ENCODE measurements around the gene MTHFD2.

DNA sequence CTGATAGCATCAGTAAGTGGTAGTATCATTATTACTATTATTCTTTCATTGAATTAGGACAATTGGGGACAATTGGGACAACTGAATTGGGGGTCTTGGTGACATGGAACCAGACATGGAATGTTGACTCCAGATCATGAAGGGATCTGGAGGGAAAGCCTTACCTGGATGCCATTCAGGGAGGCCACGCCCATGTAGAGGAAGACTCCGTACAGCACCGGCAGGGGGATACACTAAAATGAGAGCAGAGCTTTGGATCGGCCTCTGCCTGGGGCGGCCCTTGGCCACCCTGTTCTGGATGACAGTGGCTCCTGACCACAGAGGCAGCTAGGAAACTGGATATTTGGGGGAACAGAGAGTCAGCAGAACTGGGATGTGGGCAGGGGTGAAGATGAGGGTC, 29.2 kb downstream of the MTHFD2 start:
- TF ChIP-seq GATA2 (CRISPR knock-in tag; IDR thresholded peaks at IDR 0.05) (no peak), TCF12 (IDR thresholded peaks at IDR 0.05) (no peak), EP300 (IDR thresholded peaks at IDR 0.05; ENCODE audit: borderline replicate concordance in 1 of 2, low read depth in 1 of 2, low read length in 1 of 2) (no peak), POLR2AphosphoS5 (IDR thresholded peaks at IDR 0.05; ENCODE audit: low read depth, low read length) (no peak)
- TF ChIP-seq, protein P1, sequence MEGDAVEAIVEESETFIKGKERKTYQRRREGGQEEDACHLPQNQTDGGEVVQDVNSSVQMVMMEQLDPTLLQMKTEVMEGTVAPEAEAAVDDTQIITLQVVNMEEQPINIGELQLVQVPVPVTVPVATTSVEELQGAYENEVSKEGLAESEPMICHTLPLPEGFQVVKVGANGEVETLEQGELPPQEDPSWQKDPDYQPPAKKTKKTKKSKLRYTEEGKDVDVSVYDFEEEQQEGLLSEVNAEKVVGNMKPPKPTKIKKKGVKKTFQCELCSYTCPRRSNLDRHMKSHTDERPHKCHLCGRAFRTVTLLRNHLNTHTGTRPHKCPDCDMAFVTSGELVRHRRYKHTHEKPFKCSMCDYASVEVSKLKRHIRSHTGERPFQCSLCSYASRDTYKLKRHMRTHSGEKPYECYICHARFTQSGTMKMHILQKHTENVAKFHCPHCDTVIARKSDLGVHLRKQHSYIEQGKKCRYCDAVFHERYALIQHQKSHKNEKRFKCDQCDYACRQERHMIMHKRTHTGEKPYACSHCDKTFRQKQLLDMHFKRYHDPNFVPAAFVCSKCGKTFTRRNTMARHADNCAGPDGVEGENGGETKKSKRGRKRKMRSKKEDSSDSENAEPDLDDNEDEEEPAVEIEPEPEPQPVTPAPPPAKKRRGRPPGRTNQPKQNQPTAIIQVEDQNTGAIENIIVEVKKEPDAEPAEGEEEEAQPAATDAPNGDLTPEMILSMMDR (IDR thresholded peaks at IDR 0.05) = no peak
- TF ChIP-seq, protein P2, sequence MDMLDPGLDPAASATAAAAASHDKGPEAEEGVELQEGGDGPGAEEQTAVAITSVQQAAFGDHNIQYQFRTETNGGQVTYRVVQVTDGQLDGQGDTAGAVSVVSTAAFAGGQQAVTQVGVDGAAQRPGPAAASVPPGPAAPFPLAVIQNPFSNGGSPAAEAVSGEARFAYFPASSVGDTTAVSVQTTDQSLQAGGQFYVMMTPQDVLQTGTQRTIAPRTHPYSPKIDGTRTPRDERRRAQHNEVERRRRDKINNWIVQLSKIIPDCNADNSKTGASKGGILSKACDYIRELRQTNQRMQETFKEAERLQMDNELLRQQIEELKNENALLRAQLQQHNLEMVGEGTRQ (IDR thresholded peaks at IDR 0.05; ENCODE audit: borderline replicate concordance, low read depth, low read length) = no peak
- TF ChIP-seq, protein P3, sequence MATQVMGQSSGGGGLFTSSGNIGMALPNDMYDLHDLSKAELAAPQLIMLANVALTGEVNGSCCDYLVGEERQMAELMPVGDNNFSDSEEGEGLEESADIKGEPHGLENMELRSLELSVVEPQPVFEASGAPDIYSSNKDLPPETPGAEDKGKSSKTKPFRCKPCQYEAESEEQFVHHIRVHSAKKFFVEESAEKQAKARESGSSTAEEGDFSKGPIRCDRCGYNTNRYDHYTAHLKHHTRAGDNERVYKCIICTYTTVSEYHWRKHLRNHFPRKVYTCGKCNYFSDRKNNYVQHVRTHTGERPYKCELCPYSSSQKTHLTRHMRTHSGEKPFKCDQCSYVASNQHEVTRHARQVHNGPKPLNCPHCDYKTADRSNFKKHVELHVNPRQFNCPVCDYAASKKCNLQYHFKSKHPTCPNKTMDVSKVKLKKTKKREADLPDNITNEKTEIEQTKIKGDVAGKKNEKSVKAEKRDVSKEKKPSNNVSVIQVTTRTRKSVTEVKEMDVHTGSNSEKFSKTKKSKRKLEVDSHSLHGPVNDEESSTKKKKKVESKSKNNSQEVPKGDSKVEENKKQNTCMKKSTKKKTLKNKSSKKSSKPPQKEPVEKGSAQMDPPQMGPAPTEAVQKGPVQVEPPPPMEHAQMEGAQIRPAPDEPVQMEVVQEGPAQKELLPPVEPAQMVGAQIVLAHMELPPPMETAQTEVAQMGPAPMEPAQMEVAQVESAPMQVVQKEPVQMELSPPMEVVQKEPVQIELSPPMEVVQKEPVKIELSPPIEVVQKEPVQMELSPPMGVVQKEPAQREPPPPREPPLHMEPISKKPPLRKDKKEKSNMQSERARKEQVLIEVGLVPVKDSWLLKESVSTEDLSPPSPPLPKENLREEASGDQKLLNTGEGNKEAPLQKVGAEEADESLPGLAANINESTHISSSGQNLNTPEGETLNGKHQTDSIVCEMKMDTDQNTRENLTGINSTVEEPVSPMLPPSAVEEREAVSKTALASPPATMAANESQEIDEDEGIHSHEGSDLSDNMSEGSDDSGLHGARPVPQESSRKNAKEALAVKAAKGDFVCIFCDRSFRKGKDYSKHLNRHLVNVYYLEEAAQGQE (IDR thresholded peaks at IDR 0.05; ENCODE audit: low read depth, low read length) = no peak
